HG03520 (cell line): Measurements from ENCODE around the gene NEXMIF.
"Not testable (repeated sequence)": the region's sequence is repeated elsewhere in the genome, so short reads cannot be mapped to it uniquely, and the experiment has no call there.

Experiments
- ATAC-seq: cut with Tn5 transposase; IDR thresholded peaks from one replicate; pipeline ENCODE4 v1.9.1; 2021; ENCODE audit warnings: mild to moderate bottlenecking, moderate library complexity; ENCODE audit not compliant: unreplicated experiment

The NEXMIF gene

DNA sequence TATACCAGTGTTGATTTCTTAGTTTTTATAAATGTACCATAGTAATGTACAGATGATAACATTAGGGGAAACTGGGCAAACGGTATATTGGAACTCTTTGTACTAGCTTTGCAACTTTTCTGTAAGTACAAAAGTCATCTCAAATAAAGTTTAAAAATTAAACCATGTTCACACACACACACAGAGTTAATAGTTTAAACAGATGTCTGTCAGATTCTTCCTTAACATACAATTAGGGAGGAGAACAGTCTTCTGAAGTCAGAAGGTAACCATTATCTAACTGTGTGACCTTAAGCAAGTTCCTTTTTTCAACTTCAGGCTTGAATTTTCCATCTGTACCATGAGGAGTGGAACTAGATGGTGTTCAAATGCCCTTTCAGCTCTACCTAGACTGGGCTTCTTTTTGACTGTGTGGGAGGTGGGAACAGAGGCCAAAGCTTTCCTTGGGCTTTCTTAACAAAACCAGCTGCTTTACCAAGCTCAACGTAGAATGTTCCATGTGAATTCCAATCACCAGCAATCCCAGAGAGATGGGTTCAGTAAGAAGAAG is 127.8 kb downstream of the NEXMIF start:
- no peak for ATAC-seq

DNA sequence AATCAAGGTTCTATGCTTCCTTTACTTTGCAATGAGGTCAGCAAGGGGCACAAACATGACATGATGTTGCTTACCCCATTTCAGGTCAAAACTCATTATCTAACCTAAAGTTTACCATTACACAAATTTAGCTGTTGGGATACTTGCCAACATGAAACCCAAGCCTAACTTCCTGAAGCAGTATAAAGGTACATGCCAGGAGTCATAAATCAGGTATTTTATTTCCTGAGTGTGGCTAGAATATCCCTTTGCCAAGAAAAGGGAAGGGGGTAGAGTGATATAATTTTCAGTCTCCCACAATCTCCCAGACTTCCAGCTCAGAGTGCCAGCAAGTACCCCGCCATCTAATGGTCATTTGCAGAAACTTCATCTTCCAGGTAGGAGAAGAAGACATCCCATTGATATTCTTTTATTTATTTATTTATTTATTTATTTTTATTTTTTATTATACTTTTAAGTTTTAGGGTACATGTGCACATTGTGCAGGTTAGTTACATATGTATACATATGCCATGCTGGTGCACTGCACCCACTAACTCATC is 136.6 kb downstream of the NEXMIF start:
- no peak for ATAC-seq

DNA sequence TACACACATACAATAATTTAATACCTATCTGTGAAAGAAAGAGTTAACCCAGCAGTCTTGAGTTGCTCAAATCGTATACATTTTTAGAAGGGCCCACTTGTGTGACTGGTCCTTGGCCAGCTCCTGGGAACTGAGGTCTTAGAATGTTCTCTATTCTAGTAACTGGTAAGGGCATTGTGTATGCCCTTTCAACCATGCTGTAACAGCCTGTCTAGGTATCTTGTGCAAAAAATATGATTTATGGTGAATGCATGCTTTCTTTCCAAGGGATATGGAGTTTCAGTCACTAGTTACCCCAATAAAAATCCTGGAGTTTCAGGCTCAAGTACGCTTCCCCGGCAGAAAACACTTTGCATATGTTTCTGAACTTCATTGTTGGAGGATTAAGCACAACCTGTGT is 140.6 kb downstream of the NEXMIF start:
- no peak for ATAC-seq

DNA sequence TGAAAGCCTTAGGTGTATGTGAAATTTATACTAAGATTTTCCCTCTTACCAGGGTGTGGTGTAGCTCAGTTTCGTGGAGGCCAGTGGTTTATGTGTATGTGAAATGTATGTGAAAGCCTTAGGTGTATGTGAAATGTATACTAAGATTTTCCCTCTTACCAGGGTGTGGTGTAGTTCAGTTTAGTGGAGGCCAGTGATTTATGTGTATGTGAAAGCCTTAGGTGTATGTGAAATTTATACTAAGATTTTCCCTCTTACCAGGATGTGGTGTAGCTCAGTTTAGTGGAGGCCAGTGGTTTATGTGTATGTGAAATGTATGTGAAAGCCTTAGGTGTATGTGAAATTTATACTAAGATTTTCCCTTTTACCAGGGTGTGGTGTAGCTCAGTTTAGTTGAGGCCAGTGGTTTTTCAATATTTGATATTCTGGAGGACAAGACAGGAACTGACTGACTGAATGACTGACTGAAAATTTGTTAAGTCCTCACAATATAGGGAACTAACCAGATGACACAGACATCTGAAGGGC is 143.7 kb downstream of the NEXMIF start:
- peak; percentile 61 for ATAC-seq

- ATAC-seq = no peak
These were observed 146.1 kb downstream of the NEXMIF start for GRCh38 chrX:74779175-74779574.

DNA sequence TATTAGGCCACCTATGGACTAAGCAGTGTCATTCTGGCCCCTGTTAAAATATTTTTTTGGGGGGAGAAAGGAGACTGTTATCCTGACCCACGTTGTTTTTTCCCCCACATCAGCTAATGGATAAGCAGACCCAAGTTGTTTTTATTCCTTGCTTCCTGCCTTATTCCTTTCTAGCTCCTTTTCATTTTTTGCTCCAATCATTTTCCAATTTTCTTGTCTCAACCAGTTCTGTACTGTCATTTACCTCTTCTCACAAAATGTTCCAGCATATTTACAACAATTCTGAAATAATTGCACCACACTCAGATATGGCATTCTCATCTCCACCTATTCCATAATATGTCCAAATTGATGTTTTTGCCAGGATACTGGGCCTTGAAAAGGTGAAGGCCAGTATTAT is 150.3 kb downstream of the NEXMIF start:
- ATAC-seq = no peak

- ATAC-seq = no peak
These were observed 188.8 kb downstream of the NEXMIF start for GRCh38 chrX:74736450-74736849.

DNA sequence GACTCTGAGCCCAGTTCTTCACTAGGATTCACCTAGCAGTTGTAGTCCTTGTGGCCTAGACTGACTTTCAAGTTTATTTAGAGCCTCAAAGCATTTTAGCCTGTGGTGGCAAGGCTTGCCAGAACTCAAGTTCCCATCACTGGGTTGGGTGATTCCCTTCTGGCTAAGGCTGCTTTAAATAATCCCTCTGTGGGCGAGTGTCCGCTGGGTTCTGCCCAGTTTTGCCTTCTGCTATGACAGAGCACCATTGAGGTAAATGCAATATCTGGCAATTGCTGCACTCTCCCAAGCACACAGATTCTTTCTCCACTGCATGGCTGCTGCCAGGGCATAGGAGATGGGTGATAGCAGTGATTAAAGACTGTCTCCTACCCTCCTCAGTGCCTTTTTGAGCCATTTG is 220.0 kb downstream of the NEXMIF start:
- no peak for ATAC-seq

- not testable (repeated sequence) for ATAC-seq
These were observed 223.9 kb downstream of the NEXMIF start for GRCh38 chrX:74701343-74701742.

DNA sequence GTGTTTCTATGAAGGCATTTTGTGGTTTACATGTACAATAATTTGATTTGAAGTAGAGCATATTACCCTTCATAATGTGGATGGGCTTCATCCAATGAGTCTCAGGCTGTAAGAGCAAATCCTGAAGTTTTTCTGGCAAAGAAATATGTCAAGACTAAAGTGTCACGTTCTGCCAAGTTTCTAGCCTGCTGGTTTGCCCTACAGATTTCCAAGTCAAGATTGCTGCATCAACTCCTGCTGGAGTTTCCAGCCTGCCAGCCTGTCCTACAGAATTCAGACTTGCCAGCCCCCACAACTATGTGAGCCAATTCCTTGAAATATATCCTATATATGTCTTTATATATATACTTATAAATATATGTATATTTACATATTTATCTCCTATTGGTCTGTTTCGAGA is 240.8 kb downstream of the NEXMIF start:
- ATAC-seq = no peak
